HG03571 (cell line): ENCODE results near the gene LIX1L.

Experiments used
- ATAC-seq: cut with Tn5 transposase; IDR thresholded peaks from one replicate; pipeline ENCODE4 v1.9.1; 2021; ENCODE audit not compliant: unreplicated experiment

The LIX1L gene

DNA sequence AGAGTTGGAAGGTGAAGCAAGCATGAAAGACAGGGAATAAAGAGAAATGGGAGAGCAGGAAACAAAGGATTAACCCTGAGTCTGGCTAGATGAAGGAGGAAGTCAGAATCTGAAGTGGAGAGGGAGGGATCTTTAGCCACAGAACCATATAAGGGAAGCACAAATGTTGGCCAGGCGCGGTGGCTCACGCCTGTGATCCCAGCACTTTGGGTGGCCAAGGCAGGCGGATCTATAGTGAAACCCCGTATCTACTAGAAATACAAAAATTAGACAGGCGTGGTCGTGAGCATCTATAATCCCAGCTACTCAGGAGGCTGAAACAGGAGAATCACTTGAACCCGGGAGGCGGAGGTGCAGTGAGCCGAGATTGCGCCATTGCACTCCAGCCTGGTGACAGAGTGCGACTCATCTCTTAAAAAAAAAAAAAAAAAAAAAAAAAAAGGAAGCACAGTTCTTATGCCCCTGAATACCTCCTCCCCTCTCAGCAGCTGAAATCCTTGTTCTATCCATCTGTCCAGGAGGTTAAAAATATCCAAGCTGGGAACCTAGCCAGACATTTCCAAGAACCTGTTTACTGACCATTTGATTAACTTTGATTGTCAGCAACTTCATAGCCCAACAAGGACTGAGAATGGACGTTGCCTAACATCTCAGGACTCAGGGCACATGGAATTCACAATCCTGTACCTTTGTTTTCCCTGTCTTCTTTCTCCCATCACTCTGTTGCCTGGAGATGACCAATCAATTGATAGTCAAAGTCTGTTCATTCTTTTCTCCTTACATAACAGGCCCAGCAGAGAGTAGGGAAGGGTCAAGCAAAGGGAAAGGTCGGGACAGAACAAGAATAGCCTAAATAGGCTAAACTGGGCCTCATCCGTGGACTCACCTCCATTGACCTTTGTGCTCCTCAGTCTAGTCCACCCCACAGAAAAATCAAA lies 28.0 kb upstream of the LIX1L start:
- ATAC-seq = no peak

DNA sequence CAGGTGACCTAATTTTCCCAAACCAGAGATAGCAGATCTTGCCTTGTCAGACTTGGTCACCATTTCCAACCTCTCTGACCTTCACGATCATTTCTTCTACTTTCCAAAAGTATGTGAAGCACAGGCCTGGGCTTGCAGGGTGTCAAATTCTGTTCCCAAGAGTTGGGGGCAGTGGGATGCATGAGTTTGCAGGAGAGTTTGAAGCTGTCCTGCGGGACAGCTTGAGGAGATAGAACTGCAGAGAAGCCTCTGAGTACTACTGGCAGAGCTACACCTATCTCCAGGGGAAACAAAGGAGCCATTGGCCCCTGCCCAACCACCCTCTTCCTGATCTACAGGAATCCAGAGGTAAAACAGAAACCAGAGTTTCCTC lies 27.3 kb upstream of the LIX1L start:
- no peak for ATAC-seq

DNA sequence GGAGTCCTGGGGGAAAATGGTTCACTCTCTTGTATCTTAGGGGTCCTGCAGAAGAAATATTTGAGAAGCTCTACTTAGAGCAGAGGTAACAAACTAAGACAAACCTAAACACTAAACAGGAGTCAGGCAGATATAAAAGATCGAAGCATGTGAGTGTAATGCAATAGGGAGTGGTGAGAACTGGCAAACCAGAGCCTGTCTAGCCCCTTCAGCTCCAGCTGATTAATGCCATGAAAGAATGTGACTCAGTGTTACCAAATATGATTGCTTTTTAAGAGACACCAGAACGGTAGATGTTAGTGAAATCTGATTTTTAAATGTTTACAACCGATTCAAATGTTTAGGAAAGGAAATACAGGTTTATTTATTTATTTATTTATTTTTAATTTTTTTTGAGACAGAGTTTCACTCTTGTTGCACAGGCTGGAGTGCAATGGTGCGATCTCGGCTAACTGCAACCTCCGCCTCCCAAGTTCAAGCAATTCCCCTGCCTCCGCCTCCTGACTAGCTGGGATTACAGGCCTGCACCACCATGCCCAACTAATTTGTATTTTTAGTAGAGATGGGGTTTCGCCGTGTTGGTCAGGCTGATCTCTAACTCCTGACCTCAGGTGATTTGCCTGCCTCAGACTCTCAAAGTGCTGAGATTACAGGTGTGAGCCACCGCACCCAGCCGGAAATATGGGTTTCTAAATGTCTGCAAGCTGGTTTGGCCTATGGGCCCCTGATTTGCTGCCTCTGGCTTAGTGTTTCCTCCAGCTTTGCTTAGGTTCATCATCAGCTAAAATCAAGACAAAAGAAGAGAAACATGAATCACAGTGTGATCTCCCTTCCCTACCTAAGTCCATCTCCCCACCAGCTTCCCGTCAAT lies 26.4 kb upstream of the LIX1L start:
- ATAC-seq = no peak

DNA sequence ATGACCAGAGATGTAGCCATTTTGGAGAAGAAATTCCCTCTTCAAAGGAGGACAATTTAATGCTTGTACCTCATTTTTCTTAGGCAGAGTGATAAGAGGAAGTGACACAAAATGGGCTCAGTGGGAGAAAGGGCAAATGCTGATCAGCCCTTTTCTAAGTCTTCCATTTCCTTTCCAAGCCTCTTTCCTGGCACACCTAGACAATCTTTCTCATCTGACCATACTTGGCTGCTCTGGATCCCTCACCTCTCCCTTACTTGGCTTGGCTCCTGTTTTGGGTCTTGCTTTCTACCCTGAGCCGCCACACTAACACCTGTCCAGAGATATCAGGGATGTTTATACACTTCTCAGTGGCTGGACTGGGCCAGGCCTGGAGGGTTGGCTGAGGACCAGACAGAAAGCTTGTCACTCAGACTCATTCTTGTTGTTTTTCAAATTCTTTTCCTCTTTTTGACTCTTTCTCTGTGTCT lies 25.4 kb upstream of the LIX1L start:
- ATAC-seq = no peak

- ATAC-seq = no peak
Observed at GRCh38 chr1:145982010-145982723, 24.4 kb upstream of the LIX1L start.

DNA sequence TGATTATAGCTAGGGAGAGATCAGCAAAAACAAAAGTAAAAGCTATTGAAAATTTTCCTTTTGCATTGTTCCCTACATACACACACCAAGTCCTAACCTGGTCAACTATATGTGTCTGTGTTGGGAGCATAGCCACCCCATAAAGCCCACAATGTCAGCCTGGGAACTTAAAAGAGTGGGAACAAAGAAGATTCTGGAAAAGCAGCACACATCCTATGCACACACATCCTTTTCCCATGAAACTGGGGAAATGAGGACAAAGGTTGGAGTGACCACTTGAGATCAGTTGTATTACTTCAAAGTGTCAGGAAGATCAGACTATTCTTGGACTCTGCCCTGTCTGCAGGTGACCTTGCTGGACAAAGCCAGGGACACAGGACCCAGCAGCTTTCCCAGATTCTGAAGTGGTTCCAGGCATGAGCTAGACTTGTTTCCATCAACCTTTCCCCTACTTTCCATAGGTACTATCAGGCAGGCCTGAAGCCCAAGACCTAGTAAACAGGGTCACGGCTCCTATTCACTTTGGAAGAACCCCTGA lies 22.7 kb upstream of the LIX1L start:
- ATAC-seq = no peak

GRCh38 chr1:145979746-145980456 lies 22.1 kb upstream of the LIX1L start:
- peak; percentile 8 for ATAC-seq

DNA sequence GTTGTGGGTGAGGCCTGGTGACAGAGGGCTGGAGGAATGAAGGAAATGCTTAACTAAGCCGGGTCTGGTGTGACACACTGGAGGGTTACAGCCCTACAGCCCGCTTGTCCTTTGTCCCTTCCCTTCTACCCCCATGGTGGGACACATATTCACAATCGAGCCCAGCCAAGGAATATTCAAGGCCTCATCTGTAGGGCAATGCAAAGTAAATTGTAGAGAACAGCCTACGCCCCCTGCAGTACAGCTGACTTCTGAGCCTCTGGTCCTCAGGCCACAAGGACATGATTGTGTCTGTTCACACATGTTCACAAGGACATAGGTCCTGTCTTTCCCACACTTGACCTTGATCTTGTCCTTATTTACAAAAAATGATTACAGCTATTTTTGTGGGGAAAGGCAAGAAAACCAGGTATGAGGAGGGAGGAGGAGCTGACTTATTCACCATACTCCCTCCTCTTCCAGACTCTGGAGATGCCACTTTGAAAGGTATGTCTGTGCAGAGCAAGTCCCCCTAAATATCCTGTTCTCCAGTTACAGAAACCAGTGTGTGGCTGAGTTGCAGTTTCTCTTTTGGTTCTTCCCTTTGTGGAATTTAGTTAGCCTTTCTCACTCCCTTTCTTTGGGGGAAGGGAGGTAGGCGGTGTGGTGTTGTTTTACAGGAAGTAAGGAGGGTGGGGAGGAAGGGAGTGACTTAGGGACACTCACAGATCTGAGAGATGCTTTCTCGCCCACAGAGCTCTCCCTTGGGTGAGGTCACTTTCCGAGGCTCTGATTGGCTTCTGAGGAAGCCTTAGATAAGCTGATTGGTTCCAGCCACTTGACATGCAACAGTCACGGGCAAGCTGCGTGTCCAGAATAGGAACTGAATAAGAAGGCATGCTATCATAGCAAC lies 21.3 kb upstream of the LIX1L start:
- peak; percentile 89 for ATAC-seq

- ATAC-seq = no peak
Observed at GRCh38 chr1:145978471-145978853, 20.6 kb upstream of the LIX1L start.

- ATAC-seq = no peak
Observed at GRCh38 chr1:145977486-145978470, 20.0 kb upstream of the LIX1L start.

GRCh38 chr1:145977016-145977415 lies 19.2 kb upstream of the LIX1L start:
- no peak for ATAC-seq

GRCh38 chr1:145975216-145975615 lies 17.4 kb upstream of the LIX1L start:
- no peak for ATAC-seq

GRCh38 chr1:145974721-145975120 lies 16.9 kb upstream of the LIX1L start:
- no peak for ATAC-seq

DNA sequence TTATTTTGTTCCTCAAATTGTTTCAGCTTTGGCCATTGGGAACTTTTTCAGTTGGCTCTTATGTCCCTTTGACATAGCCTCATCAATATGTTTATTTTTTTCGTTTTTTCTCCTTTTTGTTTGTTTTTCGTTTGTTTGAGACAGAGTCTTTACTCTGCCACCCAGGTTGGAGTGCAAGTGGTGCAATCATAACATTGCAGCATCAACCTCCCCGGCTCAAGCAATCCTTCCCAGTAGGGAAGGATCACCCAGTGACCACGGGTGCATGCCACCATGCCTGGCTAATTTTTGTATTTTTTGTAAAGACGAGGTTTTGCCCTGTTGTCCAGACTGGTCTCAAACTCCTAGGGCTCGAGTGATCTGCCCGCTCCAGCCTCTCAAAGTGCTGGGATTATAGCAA lies 14.8 kb upstream of the LIX1L start:
- ATAC-seq = no peak

GRCh38 chr1:145967288-145967687 lies 9.5 kb upstream of the LIX1L start:
- ATAC-seq = no peak

- no peak for ATAC-seq
Observed at GRCh38 chr1:145965119-145965744, 7.4 kb upstream of the LIX1L start.

- peak; percentile 85 for ATAC-seq
Observed at GRCh38 chr1:145964328-145965118, 6.7 kb upstream of the LIX1L start, which contains the start of the genes ANKRD34A and POLR3GL. ANKRD34A (minus strand) TSS chr1:145964575; CDS start chr1:145961759, 2,816 bp downstream. POLR3GL (plus strand) TSS chr1:145964690; CDS start chr1:145974866, 10,176 bp downstream.
